ENCODE measurements around the gene PET117.

- TF ChIP-seq POLR2A (IDR thresholded peaks at IDR 0.05; ENCODE audit: extremely low read depth, insufficient read length), result no peak
- TF ChIP-seq, protein P1, sequence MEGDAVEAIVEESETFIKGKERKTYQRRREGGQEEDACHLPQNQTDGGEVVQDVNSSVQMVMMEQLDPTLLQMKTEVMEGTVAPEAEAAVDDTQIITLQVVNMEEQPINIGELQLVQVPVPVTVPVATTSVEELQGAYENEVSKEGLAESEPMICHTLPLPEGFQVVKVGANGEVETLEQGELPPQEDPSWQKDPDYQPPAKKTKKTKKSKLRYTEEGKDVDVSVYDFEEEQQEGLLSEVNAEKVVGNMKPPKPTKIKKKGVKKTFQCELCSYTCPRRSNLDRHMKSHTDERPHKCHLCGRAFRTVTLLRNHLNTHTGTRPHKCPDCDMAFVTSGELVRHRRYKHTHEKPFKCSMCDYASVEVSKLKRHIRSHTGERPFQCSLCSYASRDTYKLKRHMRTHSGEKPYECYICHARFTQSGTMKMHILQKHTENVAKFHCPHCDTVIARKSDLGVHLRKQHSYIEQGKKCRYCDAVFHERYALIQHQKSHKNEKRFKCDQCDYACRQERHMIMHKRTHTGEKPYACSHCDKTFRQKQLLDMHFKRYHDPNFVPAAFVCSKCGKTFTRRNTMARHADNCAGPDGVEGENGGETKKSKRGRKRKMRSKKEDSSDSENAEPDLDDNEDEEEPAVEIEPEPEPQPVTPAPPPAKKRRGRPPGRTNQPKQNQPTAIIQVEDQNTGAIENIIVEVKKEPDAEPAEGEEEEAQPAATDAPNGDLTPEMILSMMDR (IDR thresholded peaks at IDR 0.05; ENCODE audit: low read depth, low read length), result no peak
Measured at GRCh38 chr20:18101125-18101810, 36.4 kb upstream of the PET117 start.

Data from NB4 (cell line).